ENCODE data around the gene QKI. TPM values are rescaled to one million over a fixed set of nuclear protein-coding genes. Genes with fewer than 3 reads are reported as not detected.
A peak's percentile ranks its signal among the peaks of the same experiment; 100 is the strongest.

QKI gene
- total RNA-seq, 8 experiments from 2014 or later: 67.5 to 316 (median 142) TPM

DNA sequence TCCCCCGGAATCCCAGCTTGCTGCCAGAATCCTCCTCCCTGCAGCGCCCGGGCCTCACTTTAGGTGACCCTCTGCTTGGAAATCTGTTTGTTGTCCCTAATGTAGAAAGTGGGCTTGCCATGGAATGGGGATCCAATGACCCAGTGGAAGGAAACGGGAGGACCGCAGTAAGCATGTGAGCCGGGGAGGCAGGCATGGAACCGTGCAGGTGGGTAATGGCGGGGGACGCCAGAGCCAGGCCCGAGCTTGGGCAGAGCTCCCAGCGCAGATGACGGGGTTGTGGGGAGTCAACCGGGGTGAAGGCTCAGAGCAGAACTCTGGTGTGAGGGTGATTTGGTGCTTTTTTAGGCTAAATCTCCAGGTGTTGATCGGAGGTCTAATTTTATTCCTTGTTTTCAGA, 188.3 kb downstream of the QKI start:
- in situ Hi-C loops (cut with MboI; ENCODE audit: low pct_unique_long_range_greater_than_20kb in 2 of 9, low sequenced_read_pairs in 9 of 9, unreplicated experiment in 9 of 9): no loop called here
- no peak overlapping the region for H3K27ac ChIP-seq
- ATAC-seq (replicated peaks in 6 of 8): no peak
- H3K4me1 ChIP-seq (replicated peaks in 1 of 2): peaks cover 1 to 4% of the 10 kb centered on the region in 2 donors
- no peak overlapping the region for H3K4me3 ChIP-seq
- 68 to 100% (median 95%) methylated on average over 2 to 9 of the region's 14 CpGs; no CpG with 5 or more reads in 3 of the 10 experiments for WGBS, 10 experiments

DNA sequence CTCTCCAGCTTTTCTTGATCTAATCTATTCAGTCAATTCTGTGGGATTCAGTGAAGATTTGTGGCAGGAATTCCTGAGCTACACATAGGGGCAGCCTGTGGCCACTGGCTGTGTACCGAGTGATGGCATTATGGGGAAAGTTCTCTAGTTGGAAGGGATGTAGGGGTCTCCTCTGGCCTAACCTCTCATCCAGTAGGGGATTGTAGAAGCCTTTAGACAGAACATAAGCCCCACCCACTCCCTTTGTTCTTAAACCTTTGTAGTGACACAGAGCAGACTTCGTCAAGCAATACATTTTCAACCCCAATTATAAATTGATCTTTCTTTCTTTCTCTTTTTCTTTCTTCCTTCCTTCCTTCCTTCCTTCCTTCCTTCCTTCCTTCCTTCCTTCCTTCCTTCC, 188.9 kb downstream of the QKI start:
- peak in 2 of 8 experiments; percentile 17 to 29 for ATAC-seq (replicated peaks in 6 of 8)
- 40 to 93% (median 87%) methylated on average over 1 to 2 of the region's 2 CpGs; no CpG with 5 or more reads in 2 of the 10 experiments for WGBS, 10 experiments
- Histone ChIP-seq H3K4me3 (no peak overlapping the region), H3K27ac (no peak overlapping the region), H3K4me1 (replicated peaks in 1 of 2) (peaks cover 7 to 10% of the 10 kb centered on the region in 2 donors)
- in situ Hi-C loops (cut with MboI; ENCODE audit: low pct_unique_long_range_greater_than_20kb in 2 of 9, low sequenced_read_pairs in 9 of 9, unreplicated experiment in 9 of 9): no loop called here

DNA sequence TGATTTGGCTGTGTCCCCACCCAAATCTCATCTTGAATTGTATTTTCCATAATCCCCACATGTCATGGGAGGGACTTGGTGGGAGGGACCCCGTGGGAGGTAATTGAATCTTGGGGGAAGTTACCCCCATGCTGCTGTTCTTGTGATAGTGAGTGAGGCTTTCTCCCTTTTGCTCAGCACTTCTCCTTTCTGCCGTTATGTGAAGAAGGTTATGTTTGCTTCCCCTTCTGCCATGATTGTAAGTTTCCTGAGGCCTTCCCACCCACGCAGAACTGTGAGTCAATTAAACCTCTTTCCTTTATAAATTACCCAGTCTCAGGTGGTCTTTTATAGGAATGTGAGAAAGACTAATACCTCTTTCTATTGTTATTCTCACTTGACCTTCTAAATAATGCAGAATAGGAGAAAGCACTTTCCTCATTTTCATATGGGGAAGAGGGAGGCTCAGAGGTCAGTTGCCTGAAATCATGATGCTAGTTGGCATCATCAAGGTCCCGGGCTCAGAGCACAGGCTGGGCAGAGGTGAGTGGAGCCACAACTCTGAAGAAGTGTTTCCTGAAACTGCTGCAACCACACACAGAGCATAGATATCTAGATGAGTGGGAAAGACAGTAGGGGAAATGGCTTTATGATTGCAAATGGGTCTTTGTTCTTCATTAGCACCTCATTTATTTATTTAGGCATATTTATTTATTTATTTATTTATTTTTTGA, 191.0 kb downstream of the QKI start:
- ATAC-seq (replicated peaks in 6 of 8): no peak
- Histone ChIP-seq H3K4me3 (no peak overlapping the region), H3K27ac (no peak overlapping the region), H3K4me1 (replicated peaks in 1 of 2) (peaks cover 16 to 18% of the 10 kb centered on the region in 2 donors)
- WGBS, 10 experiments: 51 to 100% (median 80%) methylated on average over 1 to 3 of the region's 4 CpGs; no CpG with 5 or more reads in 2 of the 10 experiments
- in situ Hi-C loops (cut with MboI; ENCODE audit: low pct_unique_long_range_greater_than_20kb in 2 of 9, low sequenced_read_pairs in 9 of 9, unreplicated experiment in 9 of 9): no loop called here

DNA sequence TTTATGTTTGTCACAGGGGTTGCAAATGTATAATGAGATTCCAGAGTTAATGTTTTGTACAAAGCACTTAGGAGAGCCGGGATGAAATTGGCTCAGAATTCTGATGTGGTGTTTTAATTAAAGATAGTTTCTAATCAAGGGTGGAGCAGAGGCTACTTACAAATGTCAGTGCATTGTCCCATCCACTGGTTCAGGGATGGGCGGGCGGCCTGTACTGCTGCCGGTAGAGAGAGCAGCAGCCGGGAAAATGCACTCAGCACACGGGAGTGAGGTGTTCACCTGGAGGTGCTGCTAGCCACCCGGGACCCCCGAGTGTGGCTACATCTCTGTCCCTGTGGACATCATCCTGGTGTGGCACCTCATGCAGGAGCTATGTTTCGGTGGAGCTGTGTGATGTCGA, 193.3 kb downstream of the QKI start:
- Histone ChIP-seq H3K4me3 (no peak overlapping the region), H3K27ac (peak overlapping the region; percentile 47 to 55), H3K4me1 (replicated peaks in 1 of 2) (peaks cover 18% of the 10 kb centered on the region in 2 donors)
- peak in 5 of 8 experiments; percentile 57 to 79 (median 74) for ATAC-seq (replicated peaks in 6 of 8)
- in situ Hi-C loops (cut with MboI; ENCODE audit: low pct_unique_long_range_greater_than_20kb in 2 of 9, low sequenced_read_pairs in 9 of 9, unreplicated experiment in 9 of 9): no loop called here
- WGBS, 10 experiments: 40 to 90% (median 73%) methylated on average over 1 to 7 of the region's 10 CpGs; no CpG with 5 or more reads in 2 of the 10 experiments

DNA sequence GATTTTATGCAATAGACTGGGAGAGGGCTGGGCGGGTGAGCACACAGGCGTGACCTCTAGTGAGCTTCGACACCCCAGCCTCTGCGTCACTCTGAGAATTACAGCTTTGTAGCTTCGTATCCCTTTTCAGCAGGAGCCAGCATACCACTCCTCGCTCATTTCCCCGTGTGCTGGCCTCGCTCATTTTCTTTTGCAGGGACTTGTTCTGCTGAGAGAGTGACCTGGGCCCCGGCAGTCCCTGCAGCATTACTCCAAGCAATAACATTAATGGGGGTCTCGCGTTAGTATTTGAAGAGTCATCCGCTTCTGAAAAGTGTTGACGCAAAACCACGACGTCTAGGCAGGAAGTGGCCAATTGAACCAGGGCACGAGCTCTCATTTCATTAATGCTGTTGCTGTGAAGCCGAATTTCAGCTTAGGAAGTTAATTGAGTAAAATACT, 193.7 kb downstream of the QKI start:
- 43 to 100% (median 69%) methylated on average over 1 to 9 of the region's 17 CpGs; no CpG with 5 or more reads in 3 of the 10 experiments for WGBS, 10 experiments
- peak in 5 of 8 experiments; percentile 75 to 83 (median 79) for ATAC-seq (replicated peaks in 6 of 8)
- Histone ChIP-seq H3K4me1 (replicated peaks in 1 of 2) (peaks cover 18% of the 10 kb centered on the region in 2 donors), H3K27ac (peak overlapping the region; percentile 47 to 55), H3K4me3 (no peak overlapping the region)
- in situ Hi-C loops (cut with MboI; ENCODE audit: low pct_unique_long_range_greater_than_20kb in 2 of 9, low sequenced_read_pairs in 9 of 9, unreplicated experiment in 9 of 9): no loop called here

DNA sequence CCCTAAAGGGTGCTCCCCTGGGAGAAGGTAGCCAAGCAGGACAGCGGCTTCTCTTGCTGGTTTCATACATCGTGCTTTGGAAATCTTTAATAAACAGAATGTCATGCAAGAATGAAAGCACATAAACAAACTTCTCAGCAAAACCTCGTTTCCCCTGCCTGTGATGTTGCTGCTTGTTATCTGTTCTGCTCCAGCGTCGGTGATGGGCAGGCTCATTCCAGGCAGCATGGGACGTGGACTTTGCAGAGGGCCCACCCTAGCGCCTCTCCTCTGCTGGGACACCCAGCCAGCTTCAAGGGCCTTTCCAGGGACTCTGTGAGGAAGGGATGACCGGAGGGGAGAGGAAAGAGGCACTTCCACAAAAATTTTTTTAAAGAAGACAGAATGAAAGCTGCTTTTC, 197.7 kb downstream of the QKI start:
- Histone ChIP-seq H3K4me1 (replicated peaks in 1 of 2) (peaks cover 18% of the 10 kb centered on the region in 2 donors), H3K27ac (no peak overlapping the region), H3K4me3 (no peak overlapping the region)
- no peak for ATAC-seq (replicated peaks in 6 of 8)
- 0 to 90% (median 73%) methylated on average over 1 to 7 of the region's 8 CpGs; no CpG with 5 or more reads in 2 of the 10 experiments for WGBS, 10 experiments
- in situ Hi-C loops (cut with MboI; ENCODE audit: low pct_unique_long_range_greater_than_20kb in 2 of 9, low sequenced_read_pairs in 9 of 9, unreplicated experiment in 9 of 9): no loop called here

DNA sequence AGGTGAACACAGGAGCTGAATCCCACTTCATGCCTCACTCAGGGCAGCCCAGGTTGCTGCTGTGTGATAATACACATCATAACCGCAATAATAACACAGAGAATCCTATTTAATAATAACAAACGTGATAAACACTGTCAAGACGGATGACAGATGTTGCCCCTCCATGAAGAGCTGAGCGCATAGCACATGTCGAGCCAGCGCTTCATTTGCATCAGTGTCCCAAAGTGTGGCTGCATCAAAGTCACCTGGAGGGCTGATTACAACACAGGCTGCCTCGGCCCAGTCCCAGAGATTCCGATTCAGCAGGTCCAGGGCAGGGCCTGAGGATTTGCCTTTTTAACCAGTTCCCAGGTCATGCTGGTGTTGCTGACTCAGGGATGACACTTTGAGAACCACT, 198.5 kb downstream of the QKI start:
- Histone ChIP-seq H3K4me3 (no peak overlapping the region), H3K27ac (no peak overlapping the region), H3K4me1 (replicated peaks in 1 of 2) (peaks cover 12 to 14% of the 10 kb centered on the region in 2 donors)
- peak in 4 of 8 experiments; percentile 5 to 62 (median 60) for ATAC-seq (replicated peaks in 6 of 8)
- in situ Hi-C loops (cut with MboI; ENCODE audit: low pct_unique_long_range_greater_than_20kb in 2 of 9, low sequenced_read_pairs in 9 of 9, unreplicated experiment in 9 of 9): no loop called here
- WGBS, 10 experiments: 14 to 100% (median 67%) methylated on average over 1 to 2 of the region's 8 CpGs; no CpG with 5 or more reads in 6 of the 10 experiments

DNA sequence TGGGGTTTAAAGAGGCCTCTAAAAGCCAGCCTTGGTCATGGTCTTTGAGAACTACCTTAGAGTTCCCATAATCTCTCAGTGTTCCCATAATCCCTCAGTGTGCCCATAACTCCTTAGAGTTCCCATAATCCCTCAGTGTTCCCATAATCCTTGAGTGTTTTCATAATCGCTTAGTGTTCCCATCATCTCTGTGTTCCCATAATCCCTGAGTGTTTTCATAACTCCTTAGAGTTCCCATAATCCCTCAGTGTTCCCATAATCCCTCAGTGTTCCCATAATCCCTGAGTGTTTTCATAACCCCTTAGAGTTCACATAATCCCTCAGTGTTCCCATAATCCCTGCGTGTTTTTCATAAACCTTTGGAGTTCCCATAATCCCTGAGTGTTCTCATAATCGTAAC, 199.2 kb downstream of the QKI start:
- H3K4me1 ChIP-seq (replicated peaks in 1 of 2): peaks cover 6 to 10% of the 10 kb centered on the region in 2 donors
- 61 to 100% (median 93%) methylated on average over 2 to 3 of the region's 3 CpGs; no CpG with 5 or more reads in 2 of the 10 experiments for WGBS, 10 experiments

DNA sequence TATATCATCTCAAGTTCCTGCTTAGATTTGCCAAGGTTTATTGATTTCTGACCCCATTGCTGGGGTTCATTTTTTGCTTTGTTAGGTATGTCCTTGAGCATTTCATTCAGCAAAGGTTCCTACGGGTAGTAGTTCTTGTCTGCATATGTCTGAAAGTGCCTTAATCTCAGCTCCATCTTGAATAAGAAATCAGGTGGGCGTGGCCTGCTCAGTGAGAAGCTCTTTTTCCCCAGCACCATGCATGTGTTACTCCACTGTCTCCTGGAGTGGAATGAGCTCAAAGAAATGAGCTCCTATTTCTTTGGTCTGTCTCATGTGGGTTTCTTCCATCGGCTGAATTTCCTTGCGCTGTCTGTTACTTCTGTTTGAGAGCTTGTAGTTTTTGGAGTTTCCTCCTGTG, 201.9 kb downstream of the QKI start:
- peak in 3 of 8 experiments; percentile 39 to 53 (median 43) for ATAC-seq (replicated peaks in 6 of 8)
- Histone ChIP-seq H3K27ac (no peak overlapping the region), H3K4me1 (replicated peaks in 1 of 2) (no peaks in the 10 kb centered on the region), H3K4me3 (no peak overlapping the region)
- WGBS, 10 experiments: 50 to 93% (median 80%) methylated on average over 1 to 4 of the region's 4 CpGs; no CpG with 5 or more reads in 2 of the 10 experiments
- in situ Hi-C loops (cut with MboI; ENCODE audit: low pct_unique_long_range_greater_than_20kb in 2 of 9, low sequenced_read_pairs in 9 of 9, unreplicated experiment in 9 of 9): no loop called here

More for the DNA sequence above, 199.2 kb downstream of the QKI start:
- no peak overlapping the region for H3K4me3 ChIP-seq
- no peak for ATAC-seq (replicated peaks in 6 of 8)
- in situ Hi-C loops (cut with MboI; ENCODE audit: low pct_unique_long_range_greater_than_20kb in 2 of 9, low sequenced_read_pairs in 9 of 9, unreplicated experiment in 9 of 9): no loop called here
- H3K27ac ChIP-seq: no peak overlapping the region

DNA sequence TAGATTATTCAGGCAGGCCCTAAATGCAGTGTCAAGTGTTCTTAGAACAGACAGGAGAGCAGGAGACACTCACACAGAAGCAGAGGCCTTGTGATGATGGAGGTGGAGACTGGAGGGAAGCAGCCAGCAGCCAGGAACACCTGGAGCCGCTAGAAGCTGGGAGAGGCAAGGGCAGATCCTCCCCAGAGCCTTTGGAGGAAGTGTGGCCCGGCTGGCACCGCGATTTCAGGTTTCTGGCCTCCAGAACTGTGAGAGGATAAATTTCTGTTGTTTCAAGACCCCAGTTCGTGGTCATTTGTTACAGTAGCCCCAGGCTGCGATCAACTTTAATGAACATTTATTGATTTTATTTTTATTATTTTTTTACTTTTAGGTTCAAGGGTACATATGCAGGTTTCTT, 203.0 kb downstream of the QKI start:
- no peak for ATAC-seq (replicated peaks in 6 of 8)
- in situ Hi-C loops (cut with MboI; ENCODE audit: low pct_unique_long_range_greater_than_20kb in 2 of 9, low sequenced_read_pairs in 9 of 9, unreplicated experiment in 9 of 9): no loop called here
- H3K4me1 ChIP-seq (replicated peaks in 1 of 2): no peaks in the 10 kb centered on the region
- no peak overlapping the region for H3K27ac ChIP-seq
- 39 to 100% (median 93%) methylated on average over 3 to 6 of the region's 6 CpGs; no CpG with 5 or more reads in 3 of the 10 experiments for WGBS, 10 experiments
- H3K4me3 ChIP-seq: no peak overlapping the region

DNA sequence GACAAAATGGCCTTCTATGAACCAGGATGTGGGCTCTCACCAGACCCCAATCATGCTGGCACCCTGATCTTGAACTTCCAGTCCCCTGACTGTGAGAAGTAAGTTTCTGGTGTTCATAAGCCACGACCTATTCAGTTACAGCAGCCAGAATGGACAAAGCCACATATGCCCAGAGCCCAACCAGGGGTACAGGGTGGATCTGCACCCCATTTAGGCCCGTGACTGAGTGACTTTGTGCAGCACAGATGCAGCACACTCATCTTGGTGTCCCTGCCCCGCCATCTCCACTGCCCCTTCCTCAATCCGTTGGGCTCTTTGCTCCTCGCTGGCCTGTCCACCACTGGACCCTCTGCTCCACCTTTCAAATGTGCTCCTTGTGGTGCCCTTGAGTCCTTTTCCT, 205.6 kb downstream of the QKI start:
- 0 to 100% (median 78%) methylated on average over 1 to 3 of the region's 5 CpGs; no CpG with 5 or more reads in 4 of the 10 experiments for WGBS, 10 experiments
- in situ Hi-C loops (cut with MboI; ENCODE audit: low pct_unique_long_range_greater_than_20kb in 2 of 9, low sequenced_read_pairs in 9 of 9, unreplicated experiment in 9 of 9): no loop called here
- no peak for ATAC-seq (replicated peaks in 6 of 8)

DNA sequence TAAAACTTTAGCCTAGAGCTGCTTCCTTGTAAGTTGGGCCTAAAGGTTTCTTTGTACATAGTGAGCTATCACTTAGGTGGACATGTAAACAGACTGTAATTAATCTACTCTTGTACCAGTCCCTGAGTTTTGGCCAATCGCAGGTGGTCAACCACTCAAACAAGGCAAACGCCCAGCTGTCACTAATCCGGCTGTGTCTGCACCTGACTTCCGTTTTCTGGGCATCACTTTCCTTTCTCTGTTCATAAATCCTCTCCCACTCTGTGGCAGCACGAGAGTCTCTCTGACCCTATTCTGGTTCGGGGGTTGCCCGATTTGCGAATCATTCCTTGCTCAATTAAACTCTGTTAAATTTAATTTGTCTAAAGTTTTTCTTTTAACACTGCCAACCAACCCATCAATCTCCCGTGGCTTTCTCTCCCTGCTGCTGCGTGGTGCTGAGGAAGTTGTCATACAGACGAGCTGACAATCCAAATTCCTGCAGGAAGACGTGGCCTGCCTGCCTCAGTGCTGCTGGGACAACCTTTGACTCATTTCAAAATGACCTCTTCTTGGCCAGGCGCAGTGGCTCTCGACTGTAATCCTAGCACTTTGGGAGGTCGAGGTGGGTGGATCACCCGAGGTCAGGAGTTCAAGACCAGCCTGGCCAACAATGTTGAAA, 206.3 kb downstream of the QKI start:
- no peak for ATAC-seq (replicated peaks in 6 of 8)
- Histone ChIP-seq H3K4me1 (replicated peaks in 1 of 2) (no peaks in the 10 kb centered on the region), H3K4me3 (no peak overlapping the region), H3K27ac (no peak overlapping the region)
- in situ Hi-C loops (cut with MboI; ENCODE audit: low pct_unique_long_range_greater_than_20kb in 2 of 9, low sequenced_read_pairs in 9 of 9, unreplicated experiment in 9 of 9): no loop called here
- WGBS, 10 experiments: 46 to 100% (median 89%) methylated on average over 1 to 10 of the region's 16 CpGs

More for the DNA sequence above, 205.6 kb downstream of the QKI start:
- no peak overlapping the region for H3K4me3 ChIP-seq
- no peak overlapping the region for H3K27ac ChIP-seq
- H3K4me1 ChIP-seq (replicated peaks in 1 of 2): no peaks in the 10 kb centered on the region

DNA sequence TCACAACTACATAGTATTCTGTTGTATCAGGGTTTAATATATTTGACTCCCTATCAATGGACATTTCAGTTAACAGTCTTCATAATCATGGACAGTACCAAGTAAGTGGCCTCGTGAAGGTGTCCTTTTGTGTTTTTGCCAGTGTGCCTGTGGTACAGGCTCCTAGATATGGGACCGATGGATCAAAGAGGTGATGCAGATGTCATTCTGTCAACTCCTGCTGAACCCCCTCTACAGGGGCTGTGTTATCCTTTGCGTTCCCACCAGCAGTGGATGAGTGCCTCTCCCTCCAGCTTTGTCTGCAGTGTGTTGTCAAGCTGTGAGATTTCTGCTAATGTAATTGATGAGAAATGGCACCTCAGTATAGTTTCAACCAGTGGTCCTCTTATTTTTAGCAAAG, 210.7 kb downstream of the QKI start:
- ATAC-seq (replicated peaks in 6 of 8): no peak
- Histone ChIP-seq H3K4me1 (replicated peaks in 1 of 2) (no peaks in the 10 kb centered on the region), H3K4me3 (no peak overlapping the region), H3K27ac (no peak overlapping the region)
- 7 to 100% (median 88%) methylated on average over 1 to 2 of the region's 3 CpGs; no CpG with 5 or more reads in 4 of the 10 experiments for WGBS, 10 experiments
- in situ Hi-C loops (cut with MboI; ENCODE audit: low pct_unique_long_range_greater_than_20kb in 2 of 9, low sequenced_read_pairs in 9 of 9, unreplicated experiment in 9 of 9): no loop called here

Measured in motor neuron (in vitro differentiated cells).